H9 (cell line): ENCODE data around the gene MLLT3. TPM values are rescaled to one million over a fixed set of nuclear protein-coding genes. Genes with fewer than 3 reads are reported as not detected.

Experiments
- DNase-seq: peaks from one replicate; pipeline ENCODE4 v3.0.0-alpha.2; 2017
- H2AFZ ChIP-seq: one replicate; pipeline ENCODE4 v1.6.1; 2013; ENCODE audit warnings: mild to moderate bottlenecking, low read length, control low read depth, moderate library complexity
- H2AK5ac ChIP-seq: 2 replicates; pipeline ENCODE4 v1.6.1; 2013; ENCODE audit warnings: low read length, control low read depth, mixed read lengths; ENCODE audit not compliant: insufficient read length
- H2BK120ac ChIP-seq: one replicate; pipeline ENCODE4 v1.6.1; 2013; ENCODE audit warnings: low read depth, mild to moderate bottlenecking, low read length, control low read depth, inconsistent platforms; ENCODE audit not compliant: poor library complexity, severe bottlenecking
- H2BK12ac ChIP-seq: 2 replicates; pipeline ENCODE4 v1.6.1; 2013; ENCODE audit warnings: low read length, control low read depth, mixed read lengths, low read depth; ENCODE audit not compliant: insufficient read length
- H2BK15ac ChIP-seq: 2 replicates; pipeline ENCODE4 v1.6.1; 2013; ENCODE audit warnings: low read depth, low read length, control low read depth
- H2BK20ac ChIP-seq: one replicate; pipeline ENCODE4 v1.6.1; 2013; ENCODE audit warnings: low read depth, mild to moderate bottlenecking, low read length, control low read depth, inconsistent platforms; ENCODE audit not compliant: poor library complexity, severe bottlenecking
- H2BK5ac ChIP-seq: 2 replicates; pipeline ENCODE4 v1.6.1; 2013; ENCODE audit warnings: low read length, control low read depth, mixed read lengths; ENCODE audit not compliant: insufficient read length
- H3K14ac ChIP-seq: 2 replicates; pipeline ENCODE4 v1.6.1; 2013; ENCODE audit warnings: low read length, control low read depth; ENCODE audit not compliant: insufficient read depth
- H3K18ac ChIP-seq: 2 replicates; pipeline ENCODE4 v1.6.1; 2013; ENCODE audit warnings: low read depth, mild to moderate bottlenecking, mixed read lengths, low read length, control low read depth; ENCODE audit not compliant: insufficient read length
- H3K23ac ChIP-seq: 2 replicates; pipeline ENCODE4 v1.6.1; 2013; ENCODE audit warnings: low read length, control low read depth, mixed read lengths, low read depth; ENCODE audit not compliant: insufficient read length
- H3K23me2 ChIP-seq: 2 replicates; pipeline ENCODE4 v1.6.1; 2013; ENCODE audit warnings: low read depth, mild to moderate bottlenecking, mixed read lengths, low read length, control low read depth; ENCODE audit not compliant: insufficient read length, poor library complexity, severe bottlenecking
- H3K27ac ChIP-seq: 2 replicates; pipeline ENCODE4 v1.5.1; 2013; ENCODE audit warnings: low read length, control low read depth, mixed read lengths, low read depth; ENCODE audit not compliant: insufficient read length
- H3K27me3 ChIP-seq: 2 replicates; pipeline ENCODE4 v1.6.1; 2013; ENCODE audit warnings: low read length, control low read depth, inconsistent platforms; ENCODE audit not compliant: insufficient read depth
- H3K4ac ChIP-seq: 2 replicates; pipeline ENCODE4 v1.6.1; 2013; ENCODE audit warnings: low read depth, mild to moderate bottlenecking, control low read depth, inconsistent platforms, low read length, moderate library complexity
- H3K4me1 ChIP-seq: 2 replicates; pipeline ENCODE4 v1.6.1; 2013; ENCODE audit warnings: low read length, control low read depth, inconsistent platforms; ENCODE audit not compliant: insufficient read depth
- H3K4me2 ChIP-seq: 2 replicates; pipeline ENCODE4 v1.6.1; 2013; ENCODE audit warnings: low read length, control low read depth, mixed read lengths; ENCODE audit not compliant: insufficient read length, insufficient read depth
- H3K56ac ChIP-seq: 2 replicates; pipeline ENCODE4 v1.6.1; 2013; ENCODE audit warnings: low read depth, mild to moderate bottlenecking, mixed read lengths, low read length, control low read depth; ENCODE audit not compliant: insufficient read length
- H3K79me1 ChIP-seq: 2 replicates; pipeline ENCODE4 v1.6.1; 2013; ENCODE audit warnings: low read depth, mild to moderate bottlenecking, moderate library complexity, low read length, control low read depth, inconsistent platforms; ENCODE audit not compliant: insufficient read depth, poor library complexity, severe bottlenecking
- H3K79me2 ChIP-seq: 2 replicates; pipeline ENCODE4 v1.6.1; 2013; ENCODE audit warnings: low read length, control low read depth, inconsistent platforms; ENCODE audit not compliant: insufficient read depth
- H3K9ac ChIP-seq: 2 replicates; pipeline ENCODE4 v1.6.1; 2013; ENCODE audit warnings: low read length, control low read depth, mixed read lengths; ENCODE audit not compliant: insufficient read length; ENCODE audit errors: extremely low read depth
- H3K9me3 ChIP-seq: one replicate; pipeline ENCODE4 v1.6.1; 2013; ENCODE audit warnings: low read depth, low read length, inconsistent platforms; ENCODE audit not compliant: control insufficient read depth
- H3T11ph ChIP-seq: one replicate; pipeline ENCODE4 v1.6.1; 2013; ENCODE audit warnings: mild to moderate bottlenecking, low read length, control low read depth, inconsistent platforms
- H4K20me1 ChIP-seq: one replicate; pipeline ENCODE4 v1.6.1; 2013; ENCODE audit not compliant: control insufficient read depth, insufficient read length, insufficient read depth
- H4K5ac ChIP-seq: 2 replicates; pipeline ENCODE4 v1.6.1; 2013; ENCODE audit warnings: low read depth, mild to moderate bottlenecking, mixed read lengths, low read length, control low read depth; ENCODE audit not compliant: insufficient read length
- H4K8ac ChIP-seq: replicated peaks from 2 replicates; pipeline ENCODE4 v1.6.1; 2013; ENCODE audit warnings: low read length, control low read depth, mixed read lengths, low read depth; ENCODE audit not compliant: insufficient read length
- H4K91ac ChIP-seq: 2 replicates; pipeline ENCODE4 v1.6.1; 2013; ENCODE audit warnings: low read depth, mild to moderate bottlenecking, moderate library complexity, mixed read lengths, low read length, control low read depth; ENCODE audit not compliant: insufficient read length
- H3K27ac Mint-ChIP-seq, 3 experiments: 2 replicates in 2 of 3; 3 replicates in 1 of 3; pipeline ENCODE4 v1.8.0; 2020 to 2021; ENCODE audit warnings: mixed read lengths in 3 of 3, mild to moderate bottlenecking in 1 of 3, moderate library complexity in 1 of 3
- H3K27me3 Mint-ChIP-seq: 2 replicates; pipeline ENCODE4 v1.8.0; 2021; ENCODE audit warnings: low read depth, mild to moderate bottlenecking, moderate library complexity, mixed read lengths
- H3K36me3 Mint-ChIP-seq, 3 experiments: 2 replicates in 2 of 3; 3 replicates in 1 of 3; pipeline ENCODE4 v1.8.0; 2020 to 2021; ENCODE audit warnings: low read depth in 3 of 3, mixed read lengths in 3 of 3; ENCODE audit not compliant: insufficient read depth in 1 of 3
- H3K4me1 Mint-ChIP-seq, 2 experiments: 2 replicates each; pipeline ENCODE4 v1.8.0; 2020; ENCODE audit warnings: mixed read lengths in 2 of 2
- H3K4me3 Mint-ChIP-seq, 2 experiments: 2 replicates in 1 of 2; 3 replicates in 1 of 2; pipeline ENCODE4 v1.8.0; 2020 to 2021; ENCODE audit warnings: mild to moderate bottlenecking in 2 of 2, mixed read lengths in 2 of 2, moderate library complexity in 1 of 2
- H3K9me3 Mint-ChIP-seq, 2 experiments: 2 replicates in 1 of 2; 3 replicates in 1 of 2; pipeline ENCODE4 v1.8.0; 2020; ENCODE audit warnings: mild to moderate bottlenecking in 2 of 2, mixed read lengths in 2 of 2, moderate library complexity in 1 of 2
- CTCF ChIP-seq: fragments of 200-600 bp; sonication (generic); conservative IDR thresholded peaks from 3 replicates; pipeline ENCODE4 v1.8.0; 2021; ENCODE audit warnings: antibody characterized with exemption, mild to moderate bottlenecking
- WGBS: extraction: QIAGEN DNeasy Blood & Tissue Kit; methylation state at CpG from one replicate; pipeline ENCODE4 v1.1.7; 2013; ENCODE audit warnings: missing lambda C conversion rate, low lambda C conversion rate, mixed read lengths; ENCODE audit not compliant: insufficient read length; ENCODE audit errors: extremely low coverage; 5-methylcytosine and 5-hydroxymethylcytosine counted together
- total RNA-seq: library from RNA; stranded (reverse); gene quantifications from 2 replicates; pipeline ENCODE4 v1.2.1, GENCODE V29; 2021

Gene MLLT3
- total RNA-seq, 1 experiment from 2014 or later: 3.9 TPM

- Histone ChIP-seq H3K23ac (no peak overlapping the region), H2AFZ (no peak overlapping the region), H3K23me2 (no peaks in the 10 kb centered on the region), H2BK120ac (no peak overlapping the region), H4K8ac (no peak overlapping the region), H2BK12ac (no peak overlapping the region), H4K5ac (no peak overlapping the region), H2BK5ac (no peak overlapping the region), H2AK5ac (no peak overlapping the region), H3K56ac (no peak overlapping the region), H3K9me3 (no peaks in the 10 kb centered on the region), H3K9ac (no peak overlapping the region), H3K4ac (no peak overlapping the region), H4K91ac (no peak overlapping the region), H3K79me2 (no peaks in the 10 kb centered on the region), H3K14ac (no peak overlapping the region), H3K4me1 (peaks cover 19% of the 10 kb centered on the region), H3T11ph (no peak overlapping the region), H2BK15ac (no peak overlapping the region), H3K18ac (no peak overlapping the region), H4K20me1 (no peaks in the 10 kb centered on the region), H3K27me3 (no peaks in the 10 kb centered on the region), H3K4me2 (no peak overlapping the region), H3K27ac (no peak overlapping the region), H3K79me1 (no peaks in the 10 kb centered on the region), H2BK20ac (no peak overlapping the region)
- Mint-ChIP-seq H3K27ac (peak overlapping the region in 1 of 3 experiments; percentile 81; a peak in 1 of 7 replicates), H3K36me3 (peaks cover 0 to 4% (median 4%) of the 10 kb centered on the region in 3 experiments; a peak in 4 of 7 replicates), H3K27me3 (peaks cover 10% of the 10 kb centered on the region), H3K4me3 (peak overlapping the region in 1 of 2 experiments; percentile 47; a peak in 2 of 5 replicates), H3K9me3 (no peaks in the 10 kb centered on the region), H3K4me1 (peaks cover 51% of the 10 kb centered on the region in 2 experiments)
- WGBS: no CpG with 5 or more reads among the region's 7 CpGs
- peak; percentile 63 for DNase-seq
- TF ChIP-seq CTCF: peak; percentile 26; the same call in 2 of the 3 replicates
These were observed 314.7 kb downstream of the MLLT3 start for GRCh38 chr9:20307621-20308020.
